HG03571 (cell line): Measurements from ENCODE around the gene OTP.

Experiments used
- ATAC-seq: cut with Tn5 transposase; IDR thresholded peaks from one replicate; pipeline ENCODE4 v1.9.1; 2021; ENCODE audit not compliant: unreplicated experiment

OTP gene

GRCh38 chr5:77637998-77638762 lies at the start of gene OTP:
Gene OTP, minus strand, starts transcription at chr5:77638713. Its CDS starts 164 bp downstream, at chr5:77638549.
- no peak for ATAC-seq

DNA sequence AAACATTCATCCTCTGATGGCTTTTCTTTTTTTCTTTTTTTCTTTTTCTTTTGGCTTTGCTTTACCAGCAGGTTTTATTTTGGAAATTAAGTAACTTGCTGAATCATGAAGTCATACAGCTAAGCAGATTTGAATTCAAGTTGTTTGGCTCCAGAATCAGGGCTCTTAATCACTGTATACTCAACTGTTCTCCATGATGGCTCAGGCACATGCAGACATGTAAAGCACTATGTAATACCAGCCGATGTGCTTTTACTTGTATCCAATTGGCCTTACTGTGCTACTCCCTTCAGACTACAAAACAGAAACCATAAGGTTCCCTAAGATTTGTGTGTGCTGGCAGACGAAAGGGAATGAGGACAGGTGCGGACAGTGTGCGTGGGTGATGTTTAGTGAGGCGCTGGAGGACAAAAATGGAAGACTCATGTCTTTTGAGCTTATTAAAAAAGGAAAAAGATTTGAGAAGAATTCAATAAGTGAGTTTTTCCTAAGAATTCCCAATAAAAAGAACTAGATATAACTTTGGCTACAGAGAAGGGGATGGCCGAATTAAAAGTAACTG lies 44.7 kb upstream of the OTP start:
- no peak for ATAC-seq

- no peak for ATAC-seq
Measured at GRCh38 chr5:77670526-77670925, 32.0 kb upstream of the OTP start.

GRCh38 chr5:77669677-77670076 lies 31.2 kb upstream of the OTP start:
- ATAC-seq: no peak

GRCh38 chr5:77663090-77663863 lies 24.8 kb upstream of the OTP start:
- ATAC-seq: no peak

DNA sequence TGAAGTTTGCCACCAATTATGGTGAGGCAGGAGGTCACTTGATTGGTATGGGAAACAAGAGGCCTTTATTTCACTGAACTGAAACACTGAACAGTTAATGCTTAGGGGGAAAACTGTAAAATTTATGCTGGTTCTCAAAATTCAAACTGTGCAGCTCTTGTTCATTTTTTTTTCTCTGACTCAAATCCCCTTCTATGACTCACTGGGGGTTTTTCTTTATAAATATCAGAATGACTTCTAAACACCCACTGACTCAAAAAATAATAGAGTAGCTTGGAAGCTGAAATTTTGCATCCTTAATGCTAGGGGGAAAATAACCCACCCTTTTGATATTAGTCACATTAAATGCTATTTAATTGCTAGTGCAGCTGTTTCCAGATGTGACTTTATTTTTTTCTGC lies 24.1 kb upstream of the OTP start:
- ATAC-seq: no peak

DNA sequence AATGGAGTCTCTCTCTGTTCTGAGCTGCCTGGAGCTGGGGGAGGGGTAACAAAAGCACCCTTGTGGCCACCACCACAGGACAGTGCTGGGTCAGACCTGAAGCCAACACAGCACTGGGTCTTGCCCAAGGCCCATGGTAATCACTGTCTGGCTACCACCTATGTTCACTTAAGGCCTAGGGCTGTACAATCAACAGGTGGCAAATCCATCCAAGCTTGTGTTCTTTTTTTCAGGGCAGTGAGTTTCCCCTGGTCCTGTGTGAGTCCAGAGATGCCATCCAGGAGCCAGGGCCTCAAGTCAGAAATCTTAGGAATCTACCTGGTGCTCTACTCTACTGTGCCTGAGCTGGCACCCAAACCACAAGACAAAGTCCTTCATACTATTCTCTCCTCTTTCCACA lies 20.1 kb upstream of the OTP start:
- no peak for ATAC-seq

DNA sequence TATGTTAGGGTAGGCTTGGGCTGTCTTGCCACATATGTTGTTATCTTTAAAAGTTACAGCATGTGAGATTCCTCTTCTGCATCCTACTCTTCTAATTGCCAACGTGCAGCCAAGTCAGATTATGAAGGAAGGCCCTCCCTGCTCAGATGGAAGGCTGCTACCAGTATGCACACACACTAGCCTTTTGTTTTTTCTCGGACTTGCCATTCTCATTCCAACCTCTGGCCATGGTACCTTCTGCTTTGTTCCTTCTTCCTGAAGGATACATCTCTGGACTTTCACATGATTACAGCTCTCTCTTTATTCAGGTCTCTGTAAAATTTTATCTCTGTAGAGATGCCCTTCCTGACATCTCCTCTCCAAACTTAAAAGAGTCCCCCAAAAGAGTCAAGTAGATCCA lies 12.8 kb upstream of the OTP start:
- ATAC-seq: no peak

DNA sequence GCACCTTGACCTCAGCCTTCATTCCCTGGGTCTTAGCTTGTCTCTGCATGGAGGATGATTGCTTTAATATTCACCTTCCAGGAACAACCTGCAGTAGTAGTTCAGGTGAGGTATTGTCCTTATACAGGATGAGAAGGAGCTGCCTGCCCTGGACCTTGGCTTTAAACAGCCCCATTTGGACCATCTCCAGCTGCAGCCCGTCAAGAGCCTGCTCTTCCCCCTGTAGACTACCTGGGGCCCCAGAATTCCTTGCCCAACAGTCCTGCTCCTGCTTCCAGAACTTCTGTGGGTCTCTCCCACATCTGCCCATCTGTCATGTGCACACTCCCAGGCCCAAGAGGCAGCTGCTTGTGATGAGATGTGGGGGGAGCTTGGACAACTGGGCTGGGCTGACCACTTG lies 12.2 kb upstream of the OTP start:
- ATAC-seq: no peak

DNA sequence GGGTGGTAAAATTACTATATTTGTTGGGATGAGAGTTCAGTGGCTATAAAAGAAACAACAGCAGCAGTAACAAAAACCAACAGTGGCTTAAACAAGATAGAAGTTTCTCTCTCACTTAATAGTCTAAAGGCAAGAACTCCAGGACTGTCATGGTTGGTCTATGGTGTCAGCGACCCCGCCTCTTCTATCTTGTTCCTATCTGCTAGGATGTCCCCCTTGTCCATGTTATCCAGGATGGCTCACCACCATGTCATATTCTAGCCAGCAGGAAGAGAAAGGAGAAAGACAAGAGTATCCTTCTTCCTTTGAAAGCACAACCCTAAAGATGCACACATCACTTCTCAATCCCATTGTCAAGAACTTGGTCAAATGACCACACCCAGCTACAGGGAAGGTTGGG lies 11.3 kb upstream of the OTP start:
- no peak for ATAC-seq

DNA sequence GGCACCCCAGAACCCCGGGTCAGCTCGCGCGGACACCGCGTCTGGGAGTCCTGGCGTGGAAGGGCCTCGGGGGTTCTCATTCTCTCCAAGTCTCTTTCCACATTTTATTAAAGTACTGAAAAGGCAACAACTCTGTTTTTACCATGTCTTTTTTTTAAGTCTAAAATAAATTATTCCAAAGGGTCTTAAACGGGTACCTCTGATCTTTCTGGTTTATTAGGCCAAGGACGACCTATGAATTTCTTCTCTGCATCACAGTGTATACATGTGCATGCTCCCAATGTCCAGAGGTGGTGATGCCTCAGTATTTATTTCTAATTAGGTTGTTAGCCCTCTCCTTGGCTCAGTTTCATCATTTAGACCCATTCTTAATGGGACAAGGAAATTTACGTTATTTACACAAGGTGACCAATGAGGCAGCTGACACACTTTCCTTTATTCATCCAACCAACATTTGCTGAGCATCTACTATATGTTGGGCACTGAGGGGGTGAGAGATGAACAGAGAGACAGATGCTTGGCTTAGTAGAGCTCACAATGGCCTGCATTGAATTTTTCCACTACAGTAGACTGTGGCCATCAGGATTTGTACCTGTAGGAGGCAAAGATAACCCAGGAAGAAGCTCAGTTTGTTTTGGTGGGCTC lies 7.6 kb upstream of the OTP start:
- ATAC-seq: no peak

GRCh38 chr5:77645158-77645994 lies 6.9 kb upstream of the OTP start:
- no peak for ATAC-seq

- no peak for ATAC-seq
Measured at GRCh38 chr5:77644371-77645157, 6.1 kb upstream of the OTP start.

- no peak for ATAC-seq
Measured at GRCh38 chr5:77643654-77644370, 5.3 kb upstream of the OTP start.

DNA sequence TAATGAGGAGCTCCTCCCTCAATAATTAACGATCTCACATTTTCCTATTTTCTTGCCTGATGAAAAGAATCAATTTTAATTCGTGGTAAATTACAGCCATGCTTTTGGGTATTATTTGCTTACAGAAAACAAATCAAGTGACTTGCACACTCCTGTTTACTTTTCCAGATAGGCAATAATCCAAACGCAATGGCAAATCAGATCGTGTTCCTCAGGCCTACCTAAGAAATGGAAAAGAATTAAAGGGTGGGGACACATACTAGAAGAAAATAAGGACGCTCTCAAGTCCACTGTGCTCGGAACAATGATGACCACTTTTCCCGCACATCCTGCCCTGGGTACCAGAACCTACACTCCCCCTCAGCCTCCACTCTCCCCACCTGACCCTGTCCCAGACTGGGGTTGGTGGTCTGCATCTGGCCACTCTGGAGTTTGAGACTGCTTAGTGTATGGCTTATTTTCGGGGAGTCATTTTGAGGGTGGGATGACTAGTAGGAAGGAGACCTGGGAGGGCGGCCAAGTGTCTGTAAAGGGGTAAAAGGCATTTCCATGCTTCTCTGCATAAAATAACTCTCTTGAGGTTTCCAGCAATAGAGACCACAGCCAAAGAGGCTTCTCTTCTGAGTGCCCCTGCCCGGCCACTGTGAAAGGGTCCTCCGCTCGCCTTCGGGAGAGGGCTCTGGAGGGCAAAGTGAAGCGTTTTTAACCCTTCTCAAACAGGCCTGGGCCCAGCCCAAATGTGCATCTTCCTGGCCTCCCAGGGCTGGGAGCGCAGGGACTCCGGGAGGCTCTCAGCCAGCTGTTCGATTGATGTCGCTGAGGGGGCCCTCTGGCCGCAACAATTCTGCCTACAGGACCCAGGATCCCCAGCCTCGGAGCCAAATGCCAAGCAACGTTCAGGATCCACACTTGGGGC lies 4.5 kb upstream of the OTP start:
- no peak for ATAC-seq

DNA sequence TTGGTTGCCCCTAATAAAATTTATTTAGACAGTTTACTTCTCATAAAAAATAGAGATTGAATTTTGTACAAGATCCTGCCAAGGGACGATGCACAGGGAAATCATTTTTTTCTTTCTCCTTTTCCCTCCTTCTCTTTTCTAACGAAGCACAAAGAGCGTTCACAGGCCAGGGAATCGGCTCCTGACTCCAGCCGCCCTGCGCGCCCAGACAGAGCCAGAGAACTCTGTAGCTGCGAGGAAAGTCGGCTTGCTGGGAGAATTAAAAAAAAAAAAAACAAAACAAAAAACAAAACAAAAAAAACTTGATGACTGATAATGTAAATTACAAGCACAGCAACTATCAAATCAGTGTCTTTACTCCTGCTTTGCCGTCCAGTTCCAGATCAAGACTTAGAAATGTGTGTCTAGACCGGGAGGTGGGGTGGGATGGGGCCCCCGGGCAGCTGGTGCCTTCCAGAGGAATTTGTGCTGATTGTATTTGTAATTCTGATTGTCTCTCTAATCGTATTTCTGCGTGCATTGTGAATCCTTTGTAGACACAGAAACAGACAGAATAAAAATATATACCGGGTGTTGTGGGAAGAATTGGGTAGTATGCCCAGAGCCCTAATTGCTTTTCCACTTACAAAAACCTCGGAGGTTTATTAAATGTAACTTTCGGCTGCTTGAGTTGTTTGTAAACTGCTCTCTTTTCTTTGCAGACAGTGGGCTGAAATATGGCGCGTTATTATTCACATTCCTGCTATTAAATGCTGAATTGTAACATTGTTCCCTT lies 3.6 kb upstream of the OTP start:
- no peak for ATAC-seq

GRCh38 chr5:77641397-77641943 lies 3.0 kb upstream of the OTP start:
- ATAC-seq: no peak
